Activated T-helper 1 cell treated with anti-CD3 and anti-CD28 coated beads, Interleukin-2, amount 50 U/mL, for 16 hours (primary cell): ENCODE results near the gene RFC3.

Experiments
- DNase-seq, 2 donors: peaks; one replicate each; pipeline ENCODE4 v3.0.0-alpha.2; 2020; ENCODE audit warnings: low read depth in 1 of 2, low spot score in 1 of 2

RFC3 gene

GRCh38 chr13:33863188-33863789 is 45.3 kb downstream of the RFC3 start:
- no peak for DNase-seq

GRCh38 chr13:33865945-33866344 is 48.0 kb downstream of the RFC3 start:
- no peak for DNase-seq

GRCh38 chr13:33867472-33867871 is 49.5 kb downstream of the RFC3 start:
- no peak for DNase-seq

- no peak for DNase-seq
These were observed 50.5 kb downstream of the RFC3 start for GRCh38 chr13:33868343-33868994.

GRCh38 chr13:33869005-33869404 is 51.1 kb downstream of the RFC3 start:
- DNase-seq = no peak

- DNase-seq = no peak
These were observed 52.2 kb downstream of the RFC3 start for GRCh38 chr13:33870046-33870668.

- DNase-seq = no peak
These were observed 53.5 kb downstream of the RFC3 start for GRCh38 chr13:33871207-33872004.

GRCh38 chr13:33872005-33872351 is 54.0 kb downstream of the RFC3 start:
- no peak for DNase-seq

- no peak for DNase-seq
These were observed 55.4 kb downstream of the RFC3 start for GRCh38 chr13:33873251-33873908.

GRCh38 chr13:33874871-33875270 is 56.9 kb downstream of the RFC3 start:
- no peak for DNase-seq

GRCh38 chr13:33875618-33876401 is 57.9 kb downstream of the RFC3 start:
- no peak for DNase-seq

- DNase-seq = no peak
These were observed 58.9 kb downstream of the RFC3 start for GRCh38 chr13:33876716-33877394.

GRCh38 chr13:33879118-33879517 is 61.2 kb downstream of the RFC3 start:
- DNase-seq = no peak

- no peak for DNase-seq
These were observed 64.9 kb downstream of the RFC3 start for GRCh38 chr13:33882804-33883203.

- no peak for DNase-seq
These were observed 66.7 kb downstream of the RFC3 start for GRCh38 chr13:33884531-33885220.
